HG03565 (cell line): ENCODE results near the gene COPS7B.
"Not testable (repeated sequence)": the region's sequence is repeated elsewhere in the genome, so short reads cannot be mapped to it uniquely, and the experiment has no call there.

ENCODE experiments used
- ATAC-seq: cut with Tn5 transposase; IDR thresholded peaks from one replicate; pipeline ENCODE4 v1.9.1; 2021; ENCODE audit warnings: mild to moderate bottlenecking, moderate library complexity; ENCODE audit not compliant: unreplicated experiment

COPS7B gene

DNA sequence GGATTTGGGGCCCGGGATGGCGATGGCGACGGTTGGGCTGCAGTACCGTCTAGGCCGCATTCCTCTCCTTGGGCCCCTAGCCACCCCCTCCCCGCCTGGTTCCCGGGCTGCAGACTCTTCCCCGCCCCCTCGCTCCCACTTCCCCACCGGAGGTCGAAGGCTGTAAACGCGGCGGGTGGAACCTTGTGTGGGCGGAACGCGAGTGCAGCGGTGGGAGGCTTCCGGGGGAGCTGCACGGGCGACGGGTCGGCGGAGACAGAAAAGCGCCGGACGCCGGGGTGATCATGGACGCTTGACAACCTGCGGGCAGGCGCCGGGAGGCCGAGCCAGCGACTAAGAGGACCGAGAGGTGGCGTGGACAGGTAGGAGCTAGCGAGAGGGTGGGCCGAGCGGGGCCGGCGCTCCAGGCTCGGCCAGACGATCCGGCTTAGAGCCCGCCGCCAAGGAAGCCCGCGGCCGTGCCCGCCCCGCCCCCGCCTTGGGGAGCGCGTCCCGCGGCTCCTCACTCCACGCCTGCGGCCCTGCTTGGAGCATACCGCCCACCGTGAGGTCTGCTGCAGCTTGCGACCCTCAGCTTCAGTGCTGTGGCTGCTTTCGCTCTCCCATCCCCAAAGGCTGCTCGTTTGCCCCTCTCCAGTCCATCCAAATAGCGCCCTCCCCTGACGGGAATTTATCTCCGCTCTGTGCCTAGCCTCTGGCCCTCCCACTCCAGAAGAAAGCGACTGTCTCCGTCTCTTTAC, at the start of gene COPS7B:
COPS7B (plus strand) TSS at position 269 of the 740 bp plus-strand sequence. CDS start 2,126 bp downstream, outside the sequence.
- ATAC-seq: peak; percentile 36

GRCh38 chr2:231737761-231738160, 48.5 kb upstream of the COPS7B start:
- ATAC-seq: no peak

- no peak for ATAC-seq
These were observed 42.7 kb upstream of the COPS7B start for GRCh38 chr2:231743376-231744116.

- no peak for ATAC-seq
These were observed 40.8 kb upstream of the COPS7B start for GRCh38 chr2:231745303-231746038.

- not testable (repeated sequence) for ATAC-seq
These were observed 37.9 kb upstream of the COPS7B start for GRCh38 chr2:231748153-231748896.

- ATAC-seq: not testable (repeated sequence)
These were observed 37.2 kb upstream of the COPS7B start for GRCh38 chr2:231749016-231749415.

DNA sequence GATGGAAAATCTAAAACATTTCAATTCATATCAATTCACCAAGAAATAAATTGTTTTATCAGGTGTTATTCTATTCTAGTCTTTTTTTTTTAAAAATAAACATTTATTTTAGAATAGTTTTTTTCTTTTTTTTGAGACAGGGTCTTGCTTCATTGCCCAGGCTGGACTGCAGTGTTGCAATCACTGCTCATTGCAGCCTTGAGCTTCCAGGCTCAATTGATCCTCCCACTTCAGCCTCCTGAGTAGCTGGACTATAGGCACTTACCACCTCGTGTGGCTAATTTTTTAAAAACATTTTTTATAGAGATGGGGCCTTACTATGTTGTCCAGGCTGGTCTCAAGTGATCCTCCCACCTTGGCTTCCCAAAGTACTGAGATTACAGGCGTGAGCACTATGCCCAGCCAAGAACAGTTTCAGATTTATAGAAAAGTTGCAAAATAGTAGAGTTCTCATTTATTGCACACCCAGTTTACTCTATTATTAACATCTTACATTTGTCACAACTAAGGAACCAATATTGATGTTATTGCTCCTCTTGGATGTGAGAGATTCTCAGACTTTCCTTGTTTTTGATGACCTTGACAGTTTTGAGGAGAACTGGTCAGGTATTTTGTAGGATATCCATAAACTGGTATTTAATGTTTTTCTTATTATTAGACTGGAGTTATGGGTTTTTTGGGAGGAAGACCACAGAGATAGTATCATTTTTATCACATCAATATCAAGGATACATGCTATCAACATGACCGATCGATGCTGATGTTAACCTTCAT, 35.0 kb upstream of the COPS7B start:
- no peak for ATAC-seq

- no peak for ATAC-seq
These were observed 34.2 kb upstream of the COPS7B start for GRCh38 chr2:231752061-231752460.

DNA sequence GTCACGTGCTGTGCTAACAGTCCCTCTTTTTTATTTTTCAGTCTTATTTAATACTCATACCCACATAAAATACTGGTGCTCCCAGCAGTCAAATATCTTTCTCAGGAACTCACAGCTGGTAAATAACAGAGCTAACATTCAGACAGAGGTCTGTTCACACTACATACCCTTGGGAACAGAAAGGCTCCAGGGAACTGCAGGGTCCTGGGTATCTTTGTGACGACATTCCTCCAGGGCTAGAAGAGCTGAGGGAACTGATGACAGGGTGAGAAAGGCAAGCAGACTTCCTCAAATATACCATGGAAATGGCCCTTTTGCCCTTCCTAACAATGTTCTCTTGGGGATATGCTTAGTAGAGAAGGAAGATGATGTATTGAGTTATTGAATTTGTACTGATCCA, 24.5 kb upstream of the COPS7B start:
- no peak for ATAC-seq

GRCh38 chr2:231764124-231764523, 22.1 kb upstream of the COPS7B start:
- ATAC-seq: no peak

DNA sequence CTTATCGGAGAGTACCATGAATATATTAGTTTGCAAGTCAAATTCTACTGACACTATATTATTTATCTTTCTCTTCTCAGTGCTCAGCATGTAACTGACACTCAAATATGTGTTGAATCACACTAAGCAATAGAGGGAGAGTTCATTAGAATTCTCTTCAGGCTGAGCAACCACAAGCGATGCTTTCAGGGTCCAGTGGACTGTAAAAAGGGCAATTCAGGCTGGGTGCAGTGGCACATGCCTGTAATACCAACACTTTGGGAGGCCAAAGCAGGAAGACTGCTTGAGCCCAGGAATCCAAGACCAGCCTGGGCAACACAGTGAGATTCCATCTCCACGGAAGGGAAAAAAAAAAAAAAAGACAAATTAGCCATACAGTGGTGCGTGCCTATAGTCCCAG, 21.5 kb upstream of the COPS7B start:
- no peak for ATAC-seq

DNA sequence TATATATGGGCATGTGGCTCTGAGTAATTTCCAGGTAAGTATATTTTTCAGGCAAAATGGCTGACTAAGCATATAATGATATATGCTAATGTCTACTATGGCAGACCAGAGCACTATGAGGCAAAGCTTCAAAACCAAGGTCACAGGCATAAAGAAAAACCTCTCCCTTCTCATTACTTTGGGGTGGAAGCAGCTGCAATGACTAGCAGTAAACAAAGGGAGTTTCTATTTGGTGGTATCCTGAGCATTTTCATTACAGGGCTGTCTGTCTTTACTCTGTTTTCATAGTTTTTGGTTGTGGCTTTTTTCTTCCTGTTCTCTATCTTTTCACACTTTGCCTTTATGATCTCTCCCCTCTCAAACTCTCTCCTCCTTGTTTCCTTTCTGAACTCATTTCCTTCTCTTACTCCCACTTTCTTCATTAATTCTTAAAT, 20.7 kb upstream of the COPS7B start:
- ATAC-seq: no peak

GRCh38 chr2:231769170-231770136, 16.8 kb upstream of the COPS7B start:
- ATAC-seq: peak; percentile 44

- no peak for ATAC-seq
These were observed 5.9 kb upstream of the COPS7B start for GRCh38 chr2:231780123-231780908.

- peak; percentile 83 for ATAC-seq
These were observed 5.1 kb upstream of the COPS7B start, which contains the start of gene PDE6D for GRCh38 chr2:231780909-231781797. PDE6D (minus strand) TSS chr2:231781282; CDS start chr2:231781114, 168 bp downstream.

- ATAC-seq: no peak
These were observed 4.2 kb upstream of the COPS7B start for GRCh38 chr2:231781798-231782726.
